Erythroblast (primary cell): ENCODE data around the gene ACSF3.

Experiments
- GATA1 ChIP-seq: IDR thresholded peaks from 2 replicates; pipeline ENCODE4 v1.6.1; 2011; ENCODE audit warnings: low read depth, mild to moderate bottlenecking, control low read depth, low read length, moderate library complexity
- POLR2A ChIP-seq: IDR thresholded peaks from 2 replicates; pipeline ENCODE4 v1.6.1; 2011; ENCODE audit warnings: mild to moderate bottlenecking, low read length

DNA sequence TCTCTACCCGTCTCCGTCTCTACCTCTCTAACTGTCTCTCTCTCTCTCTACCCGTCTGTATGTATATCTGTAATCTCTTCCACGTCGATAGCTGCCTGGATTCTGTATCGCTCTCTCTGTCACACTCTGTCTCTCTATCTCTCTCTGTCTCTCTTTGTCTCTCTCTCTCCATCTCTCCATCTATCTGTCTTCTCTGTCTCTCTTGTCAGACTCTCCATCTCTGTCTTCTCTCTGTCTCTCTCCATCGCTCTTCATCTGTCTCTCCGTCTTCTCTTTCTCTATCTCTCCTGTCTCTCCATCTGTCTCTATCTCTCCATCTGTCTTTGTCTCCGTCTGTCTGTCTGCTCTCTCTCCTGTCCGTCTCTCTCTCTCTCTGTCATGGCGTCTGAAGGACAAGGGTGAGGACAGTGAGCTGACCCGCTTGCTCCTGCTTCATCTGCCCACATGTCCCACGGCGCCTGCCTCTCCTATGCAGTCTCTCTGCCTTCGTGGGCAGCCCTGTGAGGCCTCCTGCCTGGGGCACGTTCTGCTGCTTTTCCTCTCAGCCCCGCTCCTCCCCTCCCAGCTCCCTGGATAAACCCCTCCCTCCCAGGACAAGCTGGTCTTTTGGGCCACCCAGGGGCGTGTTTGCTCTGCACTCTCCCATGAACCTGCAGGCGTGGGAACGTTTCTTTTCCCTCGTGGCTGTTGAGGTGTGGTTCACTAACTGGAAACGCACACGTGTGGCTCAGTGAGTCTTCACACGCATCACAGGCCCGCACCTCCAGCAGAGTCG, 18.9 kb downstream of the ACSF3 start:
- TF ChIP-seq POLR2A: no peak
- no peak for TF ChIP-seq GATA1
